Stimulated activated CD4-positive, alpha-beta T cell treated with anti-CD3 and anti-CD28 coated beads, Interleukin-12 subunit alpha, Interleukin-12 subunit beta, amount 100 ng/mL, for 4 hours (primary cell): ENCODE measurements around the gene NLK.
"Not testable (repeated sequence)": the region's sequence is repeated elsewhere in the genome, so short reads cannot be mapped to it uniquely, and the experiment has no call there.

ENCODE experiments used
- DNase-seq: peaks from one replicate; pipeline ENCODE4 v3.0.0-alpha.2; 2020

NLK gene

DNA sequence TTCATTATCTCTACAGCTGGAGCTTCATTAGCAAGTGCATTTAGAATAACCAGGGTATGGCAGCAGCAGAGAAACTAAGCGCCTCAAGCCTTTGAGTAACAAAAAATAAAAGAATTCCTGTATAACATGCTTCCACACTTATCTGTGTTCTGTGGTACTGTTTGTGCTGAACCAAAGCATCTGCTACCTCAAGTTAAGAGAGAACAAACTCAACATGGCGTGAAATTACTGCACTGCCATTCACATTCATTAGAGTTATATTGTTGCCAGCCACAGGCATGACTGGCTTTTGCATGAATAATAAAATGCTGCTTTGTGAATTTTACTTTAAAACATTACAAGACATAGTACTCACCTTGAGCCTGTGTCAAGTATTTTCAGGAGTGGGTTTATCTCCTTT lies 76.6 kb downstream of the NLK start:
- DNase-seq: no peak

DNA sequence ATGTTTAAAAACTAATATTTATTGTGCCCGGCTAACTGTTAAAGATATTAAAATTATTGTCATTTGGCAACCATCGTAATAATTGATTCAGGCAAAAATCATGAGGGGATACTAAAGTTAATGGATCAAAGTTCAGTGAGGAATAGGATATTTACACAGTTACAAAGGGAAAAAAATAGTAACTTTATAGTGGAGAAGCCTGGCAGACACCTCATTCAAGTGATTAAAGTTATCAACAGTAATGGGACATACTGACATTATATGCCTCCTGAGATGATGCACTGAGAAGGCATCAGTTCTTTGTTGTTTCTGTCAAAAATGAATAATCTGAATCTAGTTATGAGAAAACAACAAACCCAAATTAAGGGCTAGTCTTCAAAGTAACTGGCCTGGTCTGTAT lies 77.1 kb downstream of the NLK start:
- no peak for DNase-seq

DNA sequence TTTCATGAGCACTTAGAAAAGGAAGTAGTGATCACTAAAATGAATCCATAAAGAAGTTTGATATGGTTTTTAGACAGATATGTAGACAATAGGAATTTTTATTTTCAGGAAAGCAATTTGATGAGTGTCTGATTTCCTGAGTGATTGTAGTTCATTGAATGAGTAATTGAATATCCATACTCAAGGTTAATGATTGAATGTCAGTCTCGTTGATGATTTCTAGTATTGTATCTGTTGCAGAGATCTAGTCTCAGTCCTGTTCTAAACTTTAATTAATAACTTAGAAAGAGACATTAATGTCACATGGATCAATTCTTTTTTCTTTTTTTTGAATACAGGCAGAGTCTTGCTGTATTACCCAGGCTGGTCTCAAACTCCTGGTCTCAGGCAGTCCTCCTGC lies 78.3 kb downstream of the NLK start:
- no peak for DNase-seq

DNA sequence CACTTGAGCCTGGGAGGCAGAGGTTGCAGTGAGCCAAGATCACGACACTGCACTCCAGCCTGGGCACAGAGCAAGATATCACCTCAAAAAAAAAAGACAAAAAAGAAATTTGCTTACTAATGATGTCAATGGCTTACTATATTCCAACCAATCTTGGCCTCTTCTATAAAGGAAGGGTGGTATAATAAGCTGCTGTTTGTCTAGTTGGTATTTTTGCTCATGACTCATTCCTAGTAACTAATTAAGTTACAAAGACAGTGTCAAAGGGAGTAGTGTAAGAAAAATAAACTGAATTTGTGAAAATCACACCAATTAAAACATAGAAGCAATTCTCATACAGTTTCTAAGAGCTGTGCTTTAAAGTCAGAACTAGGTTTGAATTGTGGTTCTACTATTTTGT lies 82.5 kb downstream of the NLK start:
- no peak for DNase-seq

DNA sequence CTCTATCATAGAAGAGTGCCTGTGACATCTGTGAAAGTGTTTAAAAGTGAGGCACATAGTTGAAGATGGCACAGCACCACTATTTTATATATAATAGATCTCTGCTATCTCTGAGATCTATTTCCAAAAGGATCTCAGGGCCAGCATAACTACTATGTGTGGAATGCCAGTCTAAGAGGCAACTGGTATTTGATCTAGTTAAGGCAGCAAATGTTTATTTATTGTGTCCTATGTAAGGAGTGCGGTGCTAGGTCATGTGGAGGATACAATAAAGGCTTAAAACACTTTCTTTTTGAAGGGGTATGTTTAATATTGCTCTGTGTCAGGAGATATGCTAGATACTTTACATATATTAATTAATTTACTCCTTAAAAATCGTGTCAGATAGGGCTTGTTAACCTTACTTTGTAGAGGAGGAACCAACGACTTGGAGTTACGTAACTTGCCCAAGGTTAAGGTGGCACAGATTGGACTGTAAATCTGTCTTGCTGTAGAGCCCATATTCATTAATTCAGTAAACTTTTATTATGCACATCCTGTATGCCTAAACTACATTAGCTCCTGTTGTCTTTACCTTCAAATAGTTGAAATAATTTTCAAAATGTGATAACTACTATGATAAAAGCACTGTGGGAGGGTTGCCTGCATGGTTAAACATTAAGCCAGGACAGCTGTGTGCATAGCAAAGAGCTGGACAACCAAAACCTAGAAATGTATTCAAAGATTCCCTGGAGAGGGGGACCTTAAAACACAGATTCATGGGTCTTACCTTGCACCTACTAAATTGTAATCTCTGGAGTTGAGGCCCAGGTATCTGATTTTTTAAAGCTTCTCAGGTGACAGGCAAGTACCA lies 83.3 kb downstream of the NLK start:
- DNase-seq: no peak

DNA sequence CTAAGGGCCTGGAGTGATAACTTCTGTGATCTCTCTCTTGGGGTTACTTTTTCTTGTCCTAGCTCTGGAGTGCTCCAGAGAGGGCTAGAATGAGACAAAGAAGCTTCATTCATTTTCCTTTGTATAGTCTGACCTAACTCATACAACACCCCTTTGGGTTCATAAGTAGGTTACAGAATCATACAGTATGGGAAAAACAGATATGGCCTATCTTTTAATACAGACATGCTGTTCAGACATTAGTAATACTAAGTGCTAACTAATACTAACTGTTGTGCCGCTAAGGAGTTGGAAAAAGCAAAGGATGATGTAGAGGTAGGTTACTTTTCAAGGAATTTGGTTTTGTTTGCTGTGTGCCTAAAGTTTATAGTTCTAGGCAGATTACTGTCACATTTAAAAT lies 84.7 kb downstream of the NLK start:
- DNase-seq: no peak

DNA sequence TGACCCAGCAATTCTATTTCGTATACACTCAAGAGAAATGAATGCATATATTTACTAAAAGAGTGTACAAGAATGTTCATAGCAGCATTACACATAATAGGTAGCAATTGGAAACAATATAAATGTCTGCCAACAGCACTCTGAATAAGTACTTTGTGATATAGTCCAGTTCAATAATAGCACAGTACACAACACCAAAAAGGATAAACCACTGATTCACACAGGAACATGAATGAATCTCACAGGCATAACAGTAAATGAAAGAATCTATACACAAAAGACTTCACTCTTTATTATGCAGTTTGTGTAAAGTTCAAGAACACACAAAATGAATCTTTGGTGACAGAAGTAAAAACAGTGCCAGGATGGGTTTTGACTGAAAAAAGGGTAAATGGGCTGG lies 86.3 kb downstream of the NLK start:
- no peak for DNase-seq

DNA sequence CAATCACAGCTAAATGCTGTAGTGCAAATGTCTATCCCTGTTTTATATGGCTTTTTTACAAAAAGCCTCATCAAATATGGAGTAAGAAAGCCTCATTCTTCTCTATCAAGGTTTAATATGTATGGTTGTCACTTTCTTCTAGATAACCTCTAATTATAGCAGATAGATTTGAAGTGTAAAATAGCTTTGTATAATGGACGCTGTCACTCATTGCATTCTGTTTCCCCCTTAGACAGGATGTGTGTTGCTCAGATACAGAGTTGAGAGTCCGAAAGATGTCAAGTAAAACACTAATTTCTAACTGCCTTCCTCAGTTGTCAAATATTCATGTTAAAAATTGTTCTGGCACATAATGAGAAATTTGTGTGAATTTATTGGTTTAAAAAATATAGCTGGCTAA lies 88.0 kb downstream of the NLK start:
- no peak for DNase-seq

DNA sequence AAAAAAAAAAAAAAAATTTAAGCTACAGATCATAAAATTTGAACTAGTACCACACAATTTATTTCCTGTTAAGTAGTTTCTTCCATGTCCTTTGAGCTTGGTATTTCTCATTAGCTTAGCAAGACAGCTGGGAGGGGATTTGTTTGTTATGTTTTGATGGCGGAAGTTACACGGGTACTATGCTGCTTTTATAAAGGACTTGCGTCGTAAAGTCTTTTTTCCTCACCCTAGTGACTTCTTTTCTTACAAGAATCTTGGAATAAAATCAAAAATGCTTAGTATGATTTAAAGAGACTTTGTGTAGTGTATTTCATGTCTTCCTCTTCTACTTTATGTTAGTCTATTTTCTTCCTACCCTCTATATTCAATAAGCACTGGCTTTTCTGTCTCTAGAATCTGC lies 89.1 kb downstream of the NLK start:
- DNase-seq: no peak

DNA sequence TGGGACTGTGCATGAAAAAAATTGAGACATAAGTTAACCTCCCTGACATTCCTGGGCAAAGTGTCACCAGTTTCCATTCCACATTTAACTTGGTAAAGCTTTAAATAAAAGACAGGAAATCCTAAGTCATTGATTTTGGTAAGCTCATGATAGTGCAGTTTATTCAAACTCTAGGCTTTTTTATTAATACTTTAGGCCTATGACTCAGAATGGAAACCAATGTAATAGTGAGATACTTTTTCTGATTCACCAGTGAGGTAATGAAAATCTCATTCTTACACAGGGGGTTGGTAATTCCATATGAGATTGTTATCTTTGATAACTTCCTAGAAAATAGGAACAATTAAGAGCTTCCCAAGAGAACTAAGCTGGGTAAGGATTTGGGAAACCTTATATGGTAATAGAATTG lies 91.1 kb downstream of the NLK start:
- no peak for DNase-seq

DNA sequence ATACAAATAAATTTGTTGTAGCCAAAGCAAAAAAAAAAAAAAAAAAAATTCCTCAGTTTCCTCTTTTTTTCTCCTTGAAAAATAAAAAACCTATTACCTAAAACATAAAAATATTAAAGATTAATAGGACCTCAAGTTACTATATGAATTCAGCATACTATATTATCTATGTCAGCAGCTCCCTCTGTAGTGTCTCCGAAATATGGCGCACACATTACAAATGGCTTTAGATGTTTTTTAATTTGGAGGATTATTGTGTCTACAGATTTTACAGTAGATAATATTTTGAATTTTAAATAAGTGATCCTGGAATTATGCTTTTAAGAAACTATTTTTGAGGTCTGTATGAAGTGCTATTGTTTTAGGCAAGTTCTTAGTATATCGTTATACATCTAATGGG lies 94.4 kb downstream of the NLK start:
- DNase-seq: no peak

DNA sequence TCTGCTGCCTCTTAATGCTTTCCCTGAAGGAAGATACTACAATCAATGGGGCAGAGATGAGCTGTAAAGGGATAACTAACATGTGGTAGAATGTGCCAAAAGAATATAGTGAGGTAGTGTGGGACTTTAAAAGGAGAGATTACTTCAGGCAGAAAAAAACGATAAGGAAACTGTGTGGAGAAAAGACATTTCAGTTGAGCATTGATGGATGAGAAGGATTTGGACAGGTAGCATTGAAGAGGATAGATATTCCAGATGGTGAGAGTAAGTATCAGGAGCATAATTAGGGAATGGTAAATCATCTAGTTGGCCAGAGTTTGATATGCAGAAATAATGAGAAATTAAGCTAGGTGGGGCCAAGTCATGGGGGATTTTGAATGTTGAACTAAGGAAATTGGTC lies 97.3 kb downstream of the NLK start:
- no peak for DNase-seq

DNA sequence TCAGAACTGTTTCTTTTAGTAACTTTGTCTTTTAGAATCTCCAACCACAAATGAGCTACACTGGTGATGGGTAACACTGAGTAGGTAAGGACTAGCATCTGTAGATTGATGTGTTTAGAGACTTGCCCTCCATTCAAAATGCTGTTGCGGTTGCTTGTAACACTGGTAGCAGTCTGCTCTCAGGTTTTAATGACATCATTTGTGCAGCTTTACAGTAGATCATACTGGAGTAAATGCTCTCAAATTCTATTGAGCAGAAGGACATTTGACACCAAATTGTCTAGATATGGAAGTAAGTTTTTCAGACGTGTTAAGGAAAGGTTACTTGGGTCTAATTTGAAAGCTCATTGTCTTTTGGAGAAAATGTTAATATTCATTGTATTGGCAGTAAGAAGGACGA lies 98.8 kb downstream of the NLK start:
- no peak for DNase-seq

DNA sequence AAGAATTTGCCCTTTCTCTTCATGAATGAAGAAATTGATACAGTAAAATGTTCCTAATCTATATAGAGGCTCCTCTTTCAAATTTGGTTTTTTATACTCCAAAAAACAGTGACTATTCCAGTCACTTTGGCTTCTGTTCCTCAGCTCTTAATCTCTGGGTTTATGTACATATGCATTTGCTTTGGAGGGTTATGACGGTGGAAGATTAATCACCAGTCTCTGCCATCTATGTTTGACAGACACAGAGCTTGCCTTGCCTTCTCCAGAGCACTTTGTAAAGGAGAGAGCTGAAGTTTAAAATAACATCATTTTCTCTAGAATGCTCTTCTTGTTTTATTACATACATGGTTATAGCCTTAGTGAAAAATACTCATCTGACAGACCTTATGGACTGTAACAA lies 99.3 kb downstream of the NLK start:
- DNase-seq: no peak

DNA sequence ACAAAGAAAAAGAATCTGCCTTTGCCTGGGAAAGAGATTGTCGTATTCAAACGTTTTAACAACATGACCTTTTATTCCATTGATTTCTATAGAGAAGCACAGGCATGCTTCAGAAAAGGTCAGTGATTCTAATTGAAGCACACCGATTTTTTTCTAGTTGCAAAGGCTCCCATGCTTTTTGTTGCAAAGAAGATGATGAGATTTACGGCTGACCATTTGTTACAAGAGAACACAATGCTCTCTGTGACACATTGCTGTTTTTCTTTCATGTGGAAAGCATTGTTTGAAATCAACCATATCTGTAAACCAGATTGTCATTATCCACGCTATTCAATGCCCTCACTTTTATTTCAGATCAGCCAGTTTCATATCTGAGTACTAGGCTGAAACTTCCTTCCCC lies 99.8 kb downstream of the NLK start:
- no peak for DNase-seq

DNA sequence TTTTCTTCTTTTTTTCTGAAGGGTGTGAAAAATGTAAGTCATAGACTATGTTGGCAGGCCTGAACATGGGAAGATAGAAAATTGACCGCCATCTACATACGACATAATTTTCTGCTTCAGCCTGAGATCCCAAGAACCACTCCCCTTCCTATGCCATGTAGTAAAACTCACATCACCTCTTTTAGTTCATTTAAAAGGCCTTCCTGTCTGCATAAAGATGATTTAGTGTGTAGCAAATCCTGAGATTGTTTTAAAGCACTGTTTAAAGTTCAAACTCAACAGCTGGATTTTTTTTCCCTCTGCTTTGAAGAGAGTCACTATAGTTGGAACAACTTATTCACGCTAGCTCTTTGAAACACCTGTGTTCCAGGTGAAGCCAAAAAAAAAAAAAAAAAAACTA lies 101.5 kb downstream of the NLK start:
- DNase-seq: no peak

DNA sequence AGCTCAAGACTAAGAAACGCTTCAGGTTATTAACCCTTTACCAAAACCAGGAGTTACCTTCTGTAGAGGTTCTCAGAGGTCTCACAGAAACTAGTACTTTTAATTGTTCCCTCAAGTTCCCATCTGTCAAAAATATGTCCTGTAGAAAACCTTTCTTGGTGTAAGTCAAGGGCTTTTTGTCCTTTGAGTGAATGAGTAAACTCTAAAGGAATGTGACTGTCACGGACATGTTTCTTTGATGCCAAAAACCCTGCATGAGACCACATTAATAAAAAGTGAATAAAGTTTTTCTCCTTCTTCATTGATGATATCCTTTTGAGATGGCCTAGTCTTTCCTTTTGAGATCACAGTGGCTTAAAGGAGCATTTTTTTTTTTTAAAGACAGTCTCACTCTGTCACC lies 102.9 kb downstream of the NLK start:
- no peak for DNase-seq

DNA sequence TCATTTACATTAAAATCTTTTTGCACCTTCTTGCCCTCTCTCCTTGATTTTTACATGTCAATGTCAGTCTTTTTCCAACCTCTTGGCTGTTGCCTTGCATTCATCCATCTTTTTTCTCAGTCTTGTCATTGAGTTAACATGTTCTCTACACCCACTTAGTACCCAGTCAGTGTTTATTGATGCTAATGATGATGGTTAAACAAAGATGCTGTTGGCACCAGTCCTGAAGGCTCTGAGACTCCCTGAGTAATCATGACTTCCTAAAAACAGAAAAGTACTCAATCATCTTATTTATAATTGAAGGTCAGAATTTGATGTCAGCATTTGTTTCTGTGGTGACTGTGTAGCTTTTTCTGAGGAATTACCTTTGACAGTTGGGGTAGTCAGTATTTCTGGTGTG lies 104.5 kb downstream of the NLK start:
- DNase-seq: no peak

DNA sequence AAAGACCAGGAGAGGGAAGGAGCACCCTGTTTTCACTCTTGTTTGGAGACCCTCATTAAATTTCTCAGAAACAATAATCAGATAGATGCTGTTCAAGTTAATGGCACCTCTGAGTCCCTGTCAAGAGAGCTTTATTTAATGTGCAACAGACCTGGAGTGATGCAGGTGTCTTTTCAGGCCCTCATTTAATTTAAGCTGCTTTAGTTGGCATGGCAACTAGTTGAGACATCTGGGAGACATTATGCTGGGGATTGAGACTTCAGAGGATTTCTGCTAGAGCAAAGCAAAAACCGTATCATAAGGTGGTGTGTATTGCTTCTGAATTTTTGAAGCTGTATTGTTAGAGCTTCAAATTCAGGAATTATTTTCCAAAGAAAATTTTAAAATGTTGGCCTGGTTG lies 108.5 kb downstream of the NLK start:
- DNase-seq: no peak

DNA sequence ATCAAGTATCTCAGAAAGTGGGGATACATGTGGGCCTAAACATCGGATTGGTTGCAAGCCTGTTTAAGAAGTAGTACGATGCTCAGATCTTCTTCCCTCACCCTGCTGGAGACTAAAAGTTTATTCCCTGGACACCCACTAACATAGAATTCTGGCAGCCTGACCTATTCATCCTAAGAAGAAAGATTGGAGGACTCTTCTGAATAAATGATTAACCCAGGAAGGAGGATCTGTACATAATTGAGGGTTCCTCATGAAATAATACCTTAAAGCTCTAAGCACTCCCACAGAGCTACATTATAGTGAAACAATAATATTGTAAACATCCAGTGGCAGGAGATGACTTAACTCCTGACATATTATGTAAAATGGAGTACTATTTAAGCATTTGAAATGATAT lies 111.7 kb downstream of the NLK start:
- DNase-seq: no peak

DNA sequence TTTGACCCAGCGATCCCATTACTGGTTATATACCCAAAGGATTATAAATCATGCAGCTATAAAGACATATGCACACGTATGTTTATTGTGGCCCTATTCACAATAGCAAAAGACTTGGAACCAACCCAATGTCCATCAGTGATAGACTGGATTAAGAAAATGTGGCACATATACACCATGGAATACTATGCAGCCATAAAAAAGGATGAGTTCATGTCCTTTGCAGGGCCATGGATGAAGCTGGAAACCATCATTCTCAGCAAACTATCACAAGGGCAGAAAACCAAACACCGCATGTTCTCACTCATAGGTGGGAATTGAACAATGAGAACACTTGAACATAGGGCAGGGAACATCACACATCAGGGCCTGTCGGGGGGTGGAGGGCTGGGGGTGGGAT lies 112.9 kb downstream of the NLK start:
- DNase-seq: not testable (repeated sequence)

DNA sequence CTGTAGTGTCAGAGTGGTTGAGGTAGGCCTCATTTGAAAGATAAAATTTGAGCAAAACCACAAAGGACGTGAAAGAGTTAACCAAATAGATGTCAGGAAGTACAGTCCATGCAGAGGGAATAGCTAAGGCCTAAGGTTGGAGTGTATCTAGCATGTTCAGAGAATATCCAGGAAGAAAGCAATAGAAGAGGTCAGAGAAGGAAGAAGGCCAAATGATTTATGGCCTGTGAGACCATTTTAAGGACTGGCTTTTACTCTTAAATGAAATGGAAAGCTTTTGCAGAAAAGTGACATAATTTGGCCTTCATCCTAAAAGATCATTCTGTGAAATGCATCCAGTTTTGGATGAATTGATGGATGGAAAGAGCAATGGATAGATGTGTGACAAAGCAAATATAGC lies 116.5 kb downstream of the NLK start:
- DNase-seq: no peak

DNA sequence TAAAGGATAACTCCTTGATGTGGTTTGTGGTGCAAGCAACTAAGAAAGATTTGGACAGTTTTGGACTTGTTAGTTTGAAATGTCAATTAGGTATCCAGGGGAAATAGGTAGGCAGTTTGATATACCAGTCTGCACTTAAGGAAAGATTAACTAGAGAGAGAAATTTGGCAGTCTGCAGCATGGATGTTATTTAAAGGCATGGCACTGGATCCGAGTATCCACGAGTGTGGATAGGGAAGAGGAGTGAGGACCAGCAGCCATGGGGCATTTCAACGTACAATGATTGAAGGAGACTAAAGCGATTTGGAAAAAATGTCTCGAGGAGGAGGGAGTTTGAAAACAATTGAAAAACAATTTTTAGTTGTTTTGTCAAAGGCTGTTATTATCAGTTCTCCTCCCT lies 117.4 kb downstream of the NLK start:
- DNase-seq: no peak

DNA sequence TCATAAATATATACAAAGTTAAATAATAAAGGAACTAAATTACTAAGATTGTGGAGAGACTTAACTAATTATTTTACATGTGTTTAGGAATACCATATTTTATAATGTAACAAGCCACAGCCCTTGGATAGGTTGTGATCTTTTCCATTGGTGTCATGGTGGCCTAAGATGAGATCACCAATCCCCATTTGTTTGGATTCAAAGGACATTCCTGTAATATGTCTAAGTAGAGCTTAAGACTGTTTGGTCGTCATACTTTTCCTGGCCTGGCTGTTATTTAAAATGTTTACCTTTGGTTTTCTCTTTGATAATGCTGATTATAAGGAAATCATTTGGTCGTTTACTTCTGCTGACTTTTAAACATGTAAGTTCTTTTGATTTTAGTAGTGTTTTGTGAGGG lies 118.1 kb downstream of the NLK start:
- DNase-seq: no peak

DNA sequence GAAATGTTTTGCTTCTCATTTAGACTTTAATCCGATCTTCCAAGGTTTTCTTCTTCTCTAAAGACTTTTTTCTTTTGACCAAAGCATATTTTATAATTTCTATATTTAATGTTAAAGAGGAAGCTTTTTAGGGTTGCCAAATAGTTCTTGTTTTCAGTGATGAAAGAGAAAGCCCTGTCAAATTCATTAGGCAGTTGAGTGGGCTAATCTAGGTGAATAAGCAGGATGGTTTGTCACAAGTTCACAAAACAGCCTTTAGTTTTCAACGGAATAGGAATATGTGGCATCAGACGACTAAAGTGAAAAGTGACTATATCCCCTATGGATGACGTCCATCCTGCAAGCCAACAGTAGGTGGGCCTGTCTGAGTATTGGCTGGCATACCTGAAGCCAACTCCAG lies 118.8 kb downstream of the NLK start:
- no peak for DNase-seq

DNA sequence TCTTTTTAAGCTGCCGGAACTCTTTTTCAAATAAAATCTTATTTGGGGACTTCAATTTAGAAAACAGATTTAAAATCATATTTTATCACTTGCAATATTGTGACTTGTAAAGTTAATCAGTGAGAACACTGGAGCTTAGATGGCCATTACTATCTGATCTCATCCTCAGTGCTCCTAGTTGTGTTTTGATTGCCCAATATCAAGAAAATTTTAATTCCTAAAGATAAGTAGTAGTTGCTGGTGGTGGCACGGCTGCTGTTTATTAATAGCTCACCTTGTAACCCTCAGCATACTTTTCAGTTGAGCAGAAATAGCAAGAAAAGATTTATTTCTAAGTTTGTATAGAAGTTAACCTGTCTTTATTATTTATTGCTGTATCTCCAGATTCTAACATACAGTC lies 124.0 kb downstream of the NLK start:
- DNase-seq: no peak
